IPS-NIHi11 (cell line): ENCODE measurements around the gene RAB27B.
"Not testable (repeated sequence)": the region's sequence is repeated elsewhere in the genome, so short reads cannot be mapped to it uniquely, and the experiment has no call there.

Experiments used
- DNase-seq: peaks from one replicate; pipeline ENCODE4 v3.0.0; 2012; ENCODE audit warnings: mixed read lengths, low spot score

The RAB27B gene

GRCh38 chr18:54815086-54815485, 13.2 kb upstream of the RAB27B start:
- no peak for DNase-seq

DNA sequence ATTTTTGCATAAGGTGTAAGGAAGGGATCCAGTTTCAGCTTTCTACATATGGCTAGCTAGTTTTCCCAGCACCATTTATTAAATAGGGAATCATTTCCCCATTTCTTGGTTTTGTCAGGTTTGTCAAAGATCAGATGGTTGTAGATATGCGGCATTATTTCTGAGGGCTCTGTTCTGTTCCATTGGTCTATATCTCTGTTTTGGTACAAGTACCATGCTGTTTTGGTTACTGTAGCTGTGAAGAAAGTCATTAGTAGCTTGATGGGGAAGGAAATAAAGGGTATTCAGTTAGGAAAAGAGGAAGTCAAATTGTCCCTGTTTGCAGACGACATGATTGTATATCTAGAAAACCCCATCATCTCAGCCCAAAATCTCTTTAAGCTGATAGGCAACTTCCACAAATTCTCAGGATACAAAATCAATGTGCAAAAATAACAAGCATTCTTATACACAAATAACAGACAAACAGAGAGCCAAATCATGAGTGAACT, 7.4 kb upstream of the RAB27B start:
- not testable (repeated sequence) for DNase-seq

GRCh38 chr18:54822872-54823845, 5.1 kb upstream of the RAB27B start:
- no peak for DNase-seq

GRCh38 chr18:54824761-54825160, 3.5 kb upstream of the RAB27B start:
- no peak for DNase-seq

DNA sequence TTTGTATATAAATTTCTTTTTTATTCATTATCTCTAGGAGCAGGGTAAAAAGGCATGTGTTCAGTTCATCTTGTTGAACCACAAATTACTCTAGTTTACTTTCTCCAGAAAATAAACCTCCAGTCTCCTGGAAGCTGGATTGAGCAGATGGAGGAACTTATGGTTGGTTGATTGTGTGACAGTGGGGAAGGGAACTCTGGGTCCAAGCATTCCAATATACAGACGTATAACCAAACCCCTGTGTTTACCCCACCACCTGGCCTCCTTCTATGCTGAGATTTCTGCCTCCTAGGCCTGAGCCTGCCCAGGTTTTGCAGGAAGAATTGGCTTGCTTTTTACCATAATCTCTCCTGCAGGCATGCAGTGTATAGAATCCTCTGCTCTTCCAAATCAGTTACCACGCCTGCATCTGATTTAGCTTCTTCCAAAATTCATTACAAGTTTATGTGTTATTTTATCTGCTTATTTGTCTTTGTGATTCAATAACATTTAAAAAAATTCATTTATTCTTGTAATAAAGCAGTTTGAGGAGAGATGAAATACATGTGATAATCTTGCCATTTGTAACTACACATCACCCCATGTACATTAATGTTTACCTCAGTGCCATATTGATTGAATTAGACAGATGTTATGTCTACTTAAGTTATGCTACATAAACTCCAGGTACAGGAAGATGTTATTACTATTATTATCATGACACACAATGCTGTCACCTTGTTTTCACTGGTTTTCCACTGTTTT, 2.5 kb upstream of the RAB27B start:
- no peak for DNase-seq

DNA sequence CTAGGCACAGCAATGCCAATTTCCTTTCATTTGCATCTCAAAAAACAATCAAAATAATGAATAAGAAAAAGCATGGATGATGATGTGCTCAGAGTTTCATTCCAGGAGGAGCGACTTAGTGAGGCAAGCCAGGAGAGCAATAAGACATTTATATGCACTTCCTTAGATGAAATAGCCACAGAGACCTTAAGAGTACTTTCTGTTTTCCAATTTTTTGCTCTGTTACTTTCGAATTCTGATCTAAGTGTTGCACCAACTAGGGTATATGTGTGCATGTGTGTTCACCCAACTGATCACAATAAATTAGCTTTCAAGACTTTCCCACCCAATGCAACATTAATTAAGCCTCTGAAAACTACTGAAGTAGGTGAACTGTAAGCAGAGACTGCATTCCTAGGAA, 709 bp downstream of the RAB27B start:
- no peak for DNase-seq

GRCh38 chr18:54829856-54830255, 1.6 kb downstream of the RAB27B start:
- DNase-seq = no peak

GRCh38 chr18:54830260-54830659, 2.0 kb downstream of the RAB27B start:
- DNase-seq = no peak

- no peak for DNase-seq
Measured at GRCh38 chr18:54830866-54831265, 2.6 kb downstream of the RAB27B start.

DNA sequence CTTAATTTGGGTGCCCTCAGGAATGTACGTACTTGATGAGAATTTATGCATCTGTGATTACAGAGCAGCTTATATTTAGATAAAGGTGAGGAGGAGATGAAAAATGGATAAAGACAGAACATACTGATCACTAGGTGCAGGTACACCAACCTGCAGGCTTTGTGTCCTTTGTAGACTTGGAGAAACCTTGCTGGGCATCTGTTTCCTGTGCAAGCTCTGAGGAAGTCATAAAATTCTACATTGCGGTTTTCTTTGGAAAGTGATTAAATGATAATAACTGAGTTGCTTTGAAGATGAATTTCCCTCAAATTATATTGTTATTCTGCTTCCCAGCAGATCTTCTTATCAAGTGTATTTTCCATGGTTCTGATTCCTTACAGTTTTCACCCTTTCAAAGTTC, 7.7 kb downstream of the RAB27B start:
- no peak for DNase-seq

- DNase-seq = no peak
Measured at GRCh38 chr18:54843314-54843713, 15.0 kb downstream of the RAB27B start.

- no peak for DNase-seq
Measured at GRCh38 chr18:54845787-54846186, 17.5 kb downstream of the RAB27B start.

- DNase-seq = no peak
Measured at GRCh38 chr18:54848121-54848520, 19.8 kb downstream of the RAB27B start.

DNA sequence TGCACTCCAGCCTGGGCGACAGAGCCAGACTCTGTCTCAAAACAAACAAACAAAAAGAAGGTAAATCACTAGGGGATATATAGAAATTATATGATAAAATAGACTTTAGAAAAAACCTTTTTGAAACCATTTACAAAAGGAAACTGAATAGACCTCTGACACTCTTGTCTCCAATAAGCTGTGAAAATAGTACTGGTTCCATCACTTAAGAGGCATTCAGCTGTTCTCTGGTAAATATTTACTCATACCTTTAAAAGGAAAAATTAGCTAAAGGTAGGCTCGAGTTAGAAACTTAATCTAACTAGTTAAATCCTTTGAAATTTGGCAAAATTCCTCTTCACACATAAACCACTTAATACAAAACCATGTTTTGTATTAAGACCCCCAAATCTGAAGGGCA, 21.4 kb downstream of the RAB27B start:
- no peak for DNase-seq

- no peak for DNase-seq
Measured at GRCh38 chr18:54850598-54850997, 22.3 kb downstream of the RAB27B start.

DNA sequence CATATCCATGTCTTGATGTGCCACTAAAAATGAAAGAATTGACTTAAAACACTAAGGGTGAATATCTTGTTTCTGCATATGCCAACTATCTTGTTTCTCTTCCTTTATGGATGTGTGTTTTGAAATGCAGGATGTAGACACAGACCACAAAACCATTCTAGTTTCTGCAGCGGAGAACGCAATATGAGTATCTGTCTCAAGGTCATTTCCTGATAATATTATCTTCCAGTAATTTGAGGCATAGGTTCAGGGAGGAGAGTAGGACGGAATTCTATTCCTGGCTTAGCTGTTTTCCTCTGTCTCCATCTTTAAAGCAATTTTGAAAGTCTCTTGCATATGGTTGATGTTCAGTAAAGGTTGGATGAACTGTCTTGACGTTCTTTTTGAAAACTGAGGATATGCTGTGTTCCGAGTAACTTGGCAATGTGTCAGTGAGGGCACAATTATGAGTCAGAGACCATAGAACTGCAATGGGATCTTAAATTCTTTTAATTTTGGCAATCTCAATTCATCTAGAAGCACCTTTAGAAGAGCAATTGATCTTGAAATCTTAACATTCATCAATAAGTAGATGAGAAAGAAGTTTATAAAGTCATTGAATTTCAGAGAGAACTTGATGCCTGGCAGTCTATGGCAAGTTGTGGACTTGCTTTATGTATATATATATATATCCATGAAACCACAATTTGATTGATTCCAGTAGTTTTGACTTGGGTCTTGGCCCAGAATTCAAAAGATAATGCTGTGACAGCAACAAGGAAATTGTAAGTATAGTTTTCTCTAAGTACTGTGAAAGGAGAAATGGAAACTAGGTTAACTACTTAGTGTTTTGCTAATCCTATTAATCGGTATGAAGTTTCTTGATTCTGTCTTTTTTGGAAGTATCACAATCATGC, 24.8 kb downstream of the RAB27B start:
- no peak for DNase-seq

DNA sequence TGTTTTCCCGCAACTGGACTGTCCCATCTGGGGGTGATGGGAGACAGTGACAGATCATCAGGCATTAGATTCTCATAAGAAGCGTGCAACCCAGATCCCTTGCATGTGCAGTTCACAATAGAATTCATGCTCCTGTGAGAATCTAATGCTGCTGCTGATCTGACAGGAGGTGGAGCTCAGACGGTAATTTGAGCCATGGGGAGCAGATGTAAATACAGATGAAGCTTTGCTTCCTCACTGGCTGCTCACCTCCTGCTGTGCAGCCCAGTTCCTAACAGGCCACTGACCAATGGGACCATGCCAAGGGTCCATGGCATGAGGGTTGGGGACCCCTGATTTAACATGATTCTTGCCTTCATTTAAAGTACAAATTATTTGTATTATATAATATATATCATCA, 26.8 kb downstream of the RAB27B start:
- not testable (repeated sequence) for DNase-seq

- DNase-seq = no peak
Measured at GRCh38 chr18:54856105-54856646, 27.9 kb downstream of the RAB27B start.

GRCh38 chr18:54857499-54857898, 29.2 kb downstream of the RAB27B start:
- DNase-seq = no peak

- no peak for DNase-seq
Measured at GRCh38 chr18:54859667-54860421, 31.6 kb downstream of the RAB27B start.

DNA sequence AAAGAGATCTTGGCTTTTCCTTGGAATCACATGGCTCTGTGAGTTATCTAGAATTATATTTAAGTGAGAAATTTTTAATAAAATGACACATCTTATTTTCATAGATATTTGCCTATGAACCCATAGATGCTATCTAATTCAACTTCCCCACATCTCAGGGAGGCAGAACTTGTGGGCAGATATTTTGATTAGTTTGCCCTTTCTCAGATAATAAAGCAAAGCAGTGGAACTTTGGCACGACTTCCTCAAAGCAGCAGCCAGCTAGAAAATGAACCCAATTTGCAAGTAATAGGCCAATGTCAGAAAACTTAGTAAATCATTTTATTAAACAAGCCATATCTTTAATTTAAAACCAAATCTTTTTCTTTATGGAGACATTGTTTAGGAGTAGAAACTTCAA, 32.7 kb downstream of the RAB27B start:
- DNase-seq = no peak
